GM19468 (cell line): ENCODE measurements around the gene SKA3.
"Not testable (repeated sequence)": the region's sequence is repeated elsewhere in the genome, so short reads cannot be mapped to it uniquely, and the experiment has no call there.

Experiments used
- ATAC-seq: cut with Tn5 transposase; IDR thresholded peaks from one replicate; pipeline ENCODE4 v1.9.1; 2021; ENCODE audit warnings: mild to moderate bottlenecking, moderate library complexity, moderate number of reproducible peaks; ENCODE audit not compliant: unreplicated experiment; ENCODE audit errors: extremely low read depth

The SKA3 gene

GRCh38 chr13:21176215-21176981, at the start of gene SKA3, which contains the start of gene MRPL57:
Gene SKA3, minus strand, starts transcription at chr13:21176552. Its CDS starts 75 bp downstream, at chr13:21176477.
Gene MRPL57, plus strand, starts transcription at chr13:21176658. Its CDS starts 259 bp downstream, at chr13:21176917.
- ATAC-seq: peak; percentile 86

GRCh38 chr13:21225082-21225481, 48.7 kb upstream of the SKA3 start:
- ATAC-seq: no peak

- ATAC-seq: no peak
Observed at GRCh38 chr13:21221268-21221667, 44.9 kb upstream of the SKA3 start.

GRCh38 chr13:21219716-21220115, 43.4 kb upstream of the SKA3 start:
- not testable (repeated sequence) for ATAC-seq

GRCh38 chr13:21219036-21219381, 42.7 kb upstream of the SKA3 start:
- peak; percentile 24 for ATAC-seq

GRCh38 chr13:21218351-21219035, 42.1 kb upstream of the SKA3 start:
- peak; percentile 90 for ATAC-seq

GRCh38 chr13:21216332-21216731, 40.0 kb upstream of the SKA3 start:
- ATAC-seq: no peak

- not testable (repeated sequence) for ATAC-seq
Observed at GRCh38 chr13:21215419-21215818, 39.1 kb upstream of the SKA3 start.

- no peak for ATAC-seq
Observed at GRCh38 chr13:21212138-21212775, 35.9 kb upstream of the SKA3 start.

- no peak for ATAC-seq
Observed at GRCh38 chr13:21208652-21209154, 32.4 kb upstream of the SKA3 start.

GRCh38 chr13:21202767-21203531, 26.6 kb upstream of the SKA3 start:
- no peak for ATAC-seq

- not testable (repeated sequence) for ATAC-seq
Observed at GRCh38 chr13:21201456-21202190, 25.3 kb upstream of the SKA3 start.

GRCh38 chr13:21198391-21198790, 22.0 kb upstream of the SKA3 start:
- not testable (repeated sequence) for ATAC-seq

- ATAC-seq: not testable (repeated sequence)
Observed at GRCh38 chr13:21197606-21198225, 21.4 kb upstream of the SKA3 start.

- not testable (repeated sequence) for ATAC-seq
Observed at GRCh38 chr13:21194756-21195155, 18.4 kb upstream of the SKA3 start.

GRCh38 chr13:21186410-21186809, 10.1 kb upstream of the SKA3 start:
- ATAC-seq: not testable (repeated sequence)

- no peak for ATAC-seq
Observed at GRCh38 chr13:21181671-21182070, 5.3 kb upstream of the SKA3 start.

GRCh38 chr13:21176982-21177284, 581 bp upstream of the SKA3 start:
- no peak for ATAC-seq

GRCh38 chr13:21175656-21176214, 617 bp downstream of the SKA3 start:
- ATAC-seq: no peak
